RPMI8226 (cell line): ENCODE measurements around the gene NYAP2.

Experiments
- DNase-seq: peaks from one replicate; pipeline ENCODE4 v3.0.0-alpha.2; 2015

NYAP2 gene

GRCh38 chr2:225488743-225489142, 89.2 kb downstream of the NYAP2 start:
- DNase-seq = no peak

GRCh38 chr2:225493420-225494099, 94.0 kb downstream of the NYAP2 start:
- DNase-seq = no peak

- DNase-seq = no peak
Measured at GRCh38 chr2:225494100-225494459, 94.6 kb downstream of the NYAP2 start.

DNA sequence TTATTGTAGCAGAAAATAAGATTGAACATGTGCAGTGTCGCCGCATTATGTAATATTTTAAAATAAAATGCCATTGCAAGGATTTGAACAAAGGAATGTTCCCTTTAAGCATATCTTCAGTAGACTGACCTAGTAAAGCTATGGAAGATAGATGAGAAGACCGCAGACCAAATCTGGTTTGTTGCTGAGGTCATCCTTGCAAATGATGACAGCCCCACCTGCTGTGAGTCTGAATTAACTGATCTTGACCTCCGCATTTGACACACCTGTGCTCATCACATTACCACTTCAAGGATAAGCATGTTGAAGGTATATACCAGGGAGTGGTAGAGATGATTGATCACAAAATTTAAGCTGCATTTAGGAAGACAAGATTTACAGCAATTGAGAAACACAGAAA, 96.2 kb downstream of the NYAP2 start:
- no peak for DNase-seq

DNA sequence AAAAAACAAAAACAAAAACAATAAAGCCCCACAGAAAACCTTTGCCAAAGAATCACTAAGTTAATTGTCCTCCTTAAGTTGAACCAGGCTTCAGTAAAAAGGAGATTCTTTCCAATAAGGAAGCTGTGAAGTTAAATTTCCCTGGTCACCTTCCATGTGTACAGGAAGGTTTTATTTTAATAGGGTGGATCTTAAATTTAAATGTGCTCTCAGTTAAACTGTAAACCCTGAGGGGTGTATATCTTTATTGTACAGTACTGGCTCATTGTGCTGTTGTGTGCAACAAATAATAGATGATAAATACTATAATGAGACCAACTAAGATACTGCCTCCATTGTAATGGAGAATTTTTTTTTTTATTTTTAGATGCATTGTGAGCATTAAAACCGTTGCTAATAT, 97.1 kb downstream of the NYAP2 start:
- DNase-seq = no peak

DNA sequence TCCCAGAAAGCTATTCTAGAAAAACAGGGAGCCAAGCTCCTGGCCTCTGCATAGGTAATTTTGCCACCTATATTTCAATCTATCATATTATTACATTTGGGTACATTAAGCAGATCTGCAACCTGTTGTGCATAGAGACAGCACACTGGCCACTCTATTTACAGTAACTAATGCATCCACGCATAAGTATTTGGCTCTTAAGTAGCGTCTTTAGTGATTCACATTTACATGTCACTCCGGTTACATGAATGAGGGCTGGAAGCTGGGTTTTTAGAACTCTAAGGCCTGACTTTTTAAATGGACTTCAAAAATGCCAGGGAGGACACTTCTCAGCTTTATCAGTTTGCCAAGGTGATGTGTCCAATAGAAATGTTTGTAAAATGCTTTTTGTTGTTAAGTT, 97.7 kb downstream of the NYAP2 start:
- DNase-seq = no peak

DNA sequence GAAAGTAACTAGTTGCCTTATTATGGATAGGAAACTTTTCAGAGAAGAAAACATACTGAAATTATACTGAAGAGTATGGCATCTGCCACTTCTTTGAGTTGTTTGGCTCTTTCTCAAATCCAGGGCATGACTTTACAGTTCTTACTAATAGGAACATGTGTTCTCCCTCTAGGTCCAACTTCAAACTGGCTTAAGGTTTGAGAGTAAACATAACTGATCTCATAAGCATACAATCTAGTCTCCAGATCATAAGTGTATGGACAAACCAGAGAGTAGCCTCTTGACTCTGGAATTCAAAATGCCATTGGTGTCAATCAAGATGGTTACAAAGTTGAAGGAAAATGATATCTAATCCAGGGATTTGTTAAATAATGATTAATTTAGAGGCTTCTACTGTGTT, 101.5 kb downstream of the NYAP2 start:
- no peak for DNase-seq

- no peak for DNase-seq
Measured at GRCh38 chr2:225502971-225503370, 103.5 kb downstream of the NYAP2 start.

DNA sequence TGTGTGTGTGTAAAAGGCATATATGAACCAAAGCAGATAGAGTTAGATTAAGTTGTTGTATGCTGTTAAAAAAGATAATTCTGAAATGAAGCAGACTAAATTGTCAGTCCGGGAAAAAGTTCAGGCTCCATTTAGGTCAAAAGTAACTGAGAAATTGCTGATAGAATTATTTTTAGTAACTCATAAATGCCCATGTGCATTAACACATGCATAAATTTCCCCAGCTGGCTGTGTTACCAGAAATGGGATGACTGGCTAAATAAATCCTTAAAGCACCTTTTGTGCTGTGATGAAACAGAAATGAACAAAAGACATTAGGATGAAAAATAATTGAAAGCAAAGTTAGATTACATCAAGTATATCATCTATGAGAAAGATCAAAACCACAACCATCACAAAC, 111.3 kb downstream of the NYAP2 start:
- no peak for DNase-seq

- no peak for DNase-seq
Measured at GRCh38 chr2:225512469-225512868, 113.0 kb downstream of the NYAP2 start.

- no peak for DNase-seq
Measured at GRCh38 chr2:225512876-225513540, 113.5 kb downstream of the NYAP2 start.

DNA sequence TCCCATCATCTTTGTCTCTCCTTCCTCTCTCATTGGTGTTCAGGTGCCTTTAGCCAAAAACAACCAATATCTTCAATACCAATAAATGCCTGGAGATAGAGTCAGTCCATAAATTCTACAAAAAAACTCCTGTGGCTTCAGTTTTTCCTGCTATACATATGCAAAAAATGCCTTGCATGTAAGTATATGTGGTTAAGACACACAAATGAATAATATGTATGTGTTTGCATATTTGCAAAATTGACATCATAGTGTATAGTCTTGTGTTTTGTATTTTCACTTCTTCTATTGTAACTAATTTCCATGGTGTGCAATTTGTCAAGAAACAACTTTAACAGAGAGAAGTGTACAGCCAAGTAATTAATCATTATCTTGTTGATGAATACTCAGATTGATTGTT, 115.5 kb downstream of the NYAP2 start:
- DNase-seq = no peak

- no peak for DNase-seq
Measured at GRCh38 chr2:225526760-225527390, 127.4 kb downstream of the NYAP2 start.

DNA sequence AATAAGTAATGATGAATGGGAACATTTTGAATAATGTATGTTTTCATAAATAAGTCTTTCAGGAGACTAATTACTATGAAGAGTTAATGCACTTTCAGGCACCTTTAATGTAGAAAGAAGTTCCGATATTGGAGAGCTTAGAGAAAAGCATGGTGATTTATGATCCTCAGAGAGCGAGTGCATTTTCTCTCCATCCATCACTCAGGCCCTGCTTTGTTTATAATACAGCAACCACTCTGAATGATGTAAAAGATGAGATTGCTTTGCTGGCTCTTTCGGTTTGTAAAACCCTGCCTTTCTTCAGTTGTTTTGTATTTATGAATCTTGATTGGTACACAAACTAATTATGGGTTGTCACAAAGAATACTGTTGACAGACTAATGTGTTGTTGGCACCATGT, 132.0 kb downstream of the NYAP2 start:
- no peak for DNase-seq

GRCh38 chr2:225532096-225532495, 132.6 kb downstream of the NYAP2 start:
- no peak for DNase-seq

- no peak for DNase-seq
Measured at GRCh38 chr2:225534037-225534436, 134.5 kb downstream of the NYAP2 start.

DNA sequence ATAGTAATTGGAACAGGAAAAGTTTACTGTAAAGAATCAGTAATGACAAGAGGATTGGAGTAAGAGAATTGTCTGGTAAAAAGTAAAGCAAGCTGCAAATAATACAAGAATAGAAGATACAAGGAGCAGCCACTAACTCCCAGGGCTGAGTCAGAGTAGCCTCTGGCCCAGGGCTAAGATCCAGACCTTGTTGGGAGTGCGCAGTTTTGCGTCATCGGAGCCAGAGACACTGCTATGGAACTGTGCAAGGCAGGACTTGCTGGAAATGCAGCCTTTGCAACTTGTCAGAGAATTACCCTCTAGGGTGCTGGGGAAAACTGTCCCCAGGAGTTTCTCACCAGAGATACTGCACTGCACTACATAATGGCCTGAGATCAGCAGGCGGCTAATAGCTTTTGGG, 135.2 kb downstream of the NYAP2 start:
- no peak for DNase-seq

DNA sequence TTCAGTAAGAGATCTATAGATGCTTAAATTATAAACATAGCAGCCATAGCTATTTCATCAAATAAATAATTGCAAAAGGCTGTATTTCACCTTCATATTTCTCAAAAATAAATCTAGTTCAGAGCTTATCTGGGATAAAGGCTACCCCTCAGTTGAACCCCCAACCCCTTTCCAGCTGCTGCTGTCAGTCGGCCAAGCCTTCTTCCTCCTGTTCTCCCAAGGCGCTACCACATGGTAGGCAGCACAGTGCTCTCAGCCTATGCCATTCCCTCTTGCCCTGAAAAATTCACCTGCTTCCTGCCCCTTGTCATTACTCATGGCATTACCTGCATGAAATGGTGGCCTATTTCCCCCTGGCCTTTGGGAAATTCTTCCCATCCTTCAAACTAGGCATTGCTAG, 136.5 kb downstream of the NYAP2 start:
- DNase-seq = no peak

GRCh38 chr2:225543626-225544025, 144.1 kb downstream of the NYAP2 start:
- DNase-seq = no peak

DNA sequence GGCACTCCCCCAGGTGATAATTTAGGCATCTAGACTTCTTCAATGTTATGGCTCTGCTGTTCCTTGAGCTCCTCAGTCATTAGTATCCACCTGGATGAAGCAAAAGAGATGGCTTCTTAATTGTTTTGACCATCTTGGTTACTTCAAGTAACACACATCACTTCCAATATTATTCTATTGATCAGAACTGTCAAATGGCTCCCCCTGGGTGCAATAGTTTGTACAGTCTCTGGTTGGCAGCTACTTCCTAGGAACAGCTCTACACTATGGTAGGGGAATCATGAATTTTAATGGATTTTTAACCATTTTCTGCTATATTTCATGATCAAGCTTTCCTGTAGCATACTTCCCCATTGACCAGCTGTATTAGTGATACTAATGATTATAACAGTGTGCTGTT, 157.0 kb downstream of the NYAP2 start:
- DNase-seq = no peak

DNA sequence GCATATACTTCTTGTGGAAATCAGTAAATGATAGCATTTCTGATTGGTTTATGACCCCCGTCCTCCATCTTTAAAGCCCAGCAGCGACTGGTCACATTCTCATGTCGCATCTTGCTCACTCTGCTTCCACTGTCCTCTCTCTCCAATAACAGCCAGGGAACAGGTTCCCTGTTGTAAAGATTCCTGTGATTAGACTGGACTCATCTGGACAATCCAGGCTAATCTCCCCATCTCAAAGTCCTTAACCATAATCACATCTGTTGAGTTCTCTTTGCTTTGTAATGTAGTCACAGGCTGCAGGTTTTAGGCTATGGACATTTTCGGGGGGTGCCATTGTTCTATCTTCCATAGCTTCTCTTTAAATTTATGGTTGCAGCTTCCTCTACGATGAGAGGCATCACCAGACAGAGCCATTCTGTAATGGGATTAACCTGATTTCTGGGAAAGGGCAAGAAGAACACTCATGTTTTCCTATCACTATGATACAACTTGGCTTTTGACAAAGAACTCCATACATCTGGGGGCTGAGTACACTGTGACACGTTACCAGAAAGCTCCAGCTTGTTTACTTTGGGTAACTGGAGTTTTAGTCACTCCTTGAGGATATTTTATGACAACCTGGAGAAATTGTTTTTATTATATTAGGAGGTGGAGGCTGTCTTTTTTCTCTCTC, 159.0 kb downstream of the NYAP2 start:
- DNase-seq = no peak

- DNase-seq = no peak
Measured at GRCh38 chr2:225559072-225559415, 159.5 kb downstream of the NYAP2 start.

DNA sequence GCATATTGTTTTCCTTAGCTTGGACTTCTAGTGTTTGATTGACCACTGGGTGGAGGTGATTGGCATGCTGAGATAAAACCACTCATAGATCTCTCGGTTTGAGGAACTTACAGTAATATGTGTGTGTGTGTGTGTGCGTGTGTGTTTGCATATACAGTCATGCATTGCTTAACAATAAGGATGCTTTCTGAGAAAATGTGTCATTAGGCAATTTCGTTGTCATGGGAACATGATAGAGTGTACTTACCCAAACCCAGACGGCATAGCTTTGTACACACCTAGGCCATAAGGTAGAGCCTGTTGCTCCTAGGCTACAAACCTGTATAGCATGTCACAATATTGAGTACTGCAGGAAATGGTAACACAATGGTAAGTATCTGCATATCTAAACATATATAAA, 167.3 kb downstream of the NYAP2 start:
- DNase-seq = no peak

DNA sequence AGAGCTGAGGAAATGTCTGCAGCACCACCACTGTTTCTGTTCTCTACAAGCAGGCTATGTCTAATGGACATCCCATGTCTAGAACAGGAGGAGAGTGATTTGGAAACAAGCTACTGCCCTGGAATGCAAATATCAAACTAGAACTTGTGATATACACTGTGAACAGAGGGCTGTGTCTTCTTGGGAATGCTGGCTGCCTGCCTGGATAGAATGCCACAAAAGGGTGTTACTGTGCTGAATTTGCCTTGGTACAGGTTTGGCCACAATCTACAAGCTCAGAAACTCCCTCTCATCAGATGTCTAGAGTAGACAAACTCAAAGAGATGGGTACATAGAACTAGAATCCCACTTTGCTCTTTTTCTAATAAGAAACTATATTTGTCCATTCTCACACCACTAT, 170.5 kb downstream of the NYAP2 start:
- DNase-seq = no peak
